Measurements from ENCODE around the gene CDHR1.

CDHR1 gene

DNA sequence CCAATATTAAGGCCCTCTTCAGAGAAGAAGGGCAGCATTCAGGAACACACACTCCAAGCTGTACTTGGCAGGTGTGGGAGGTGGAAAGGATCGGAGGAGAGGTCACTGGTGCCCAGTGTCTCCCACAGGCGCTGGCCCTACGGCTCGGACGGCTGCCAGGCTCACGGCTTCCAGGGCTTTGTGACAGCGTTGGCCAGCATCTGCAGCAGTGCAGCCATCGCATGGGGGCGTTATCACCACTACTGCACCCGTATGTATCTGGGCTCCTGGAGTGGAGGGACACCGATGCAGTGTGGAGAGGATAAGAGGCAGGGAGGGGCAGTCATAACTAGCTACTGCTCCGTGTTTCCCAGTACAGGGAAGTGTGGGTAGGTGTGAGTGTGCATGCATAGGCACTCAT, 54.5 kb downstream of the CDHR1 start:
- Mint-ChIP-seq H3K36me3 (ENCODE audit: insufficient read depth) (no peaks in the 10 kb centered on the region), H3K9me3 (no peaks in the 10 kb centered on the region), H3K4me1 (no peaks in the 10 kb centered on the region), H3K27ac (ENCODE audit: low read depth) (no peak overlapping the region), H3K27me3 (peaks cover 14% of the 10 kb centered on the region), H3K4me3 (no peak overlapping the region)
- ATAC-seq (replicated peaks; ENCODE audit: extremely low read depth, poor library complexity, severe bottlenecking) = no peak
- no peak for DNase-seq (ENCODE audit: low spot score in 2 of 2)

DNA sequence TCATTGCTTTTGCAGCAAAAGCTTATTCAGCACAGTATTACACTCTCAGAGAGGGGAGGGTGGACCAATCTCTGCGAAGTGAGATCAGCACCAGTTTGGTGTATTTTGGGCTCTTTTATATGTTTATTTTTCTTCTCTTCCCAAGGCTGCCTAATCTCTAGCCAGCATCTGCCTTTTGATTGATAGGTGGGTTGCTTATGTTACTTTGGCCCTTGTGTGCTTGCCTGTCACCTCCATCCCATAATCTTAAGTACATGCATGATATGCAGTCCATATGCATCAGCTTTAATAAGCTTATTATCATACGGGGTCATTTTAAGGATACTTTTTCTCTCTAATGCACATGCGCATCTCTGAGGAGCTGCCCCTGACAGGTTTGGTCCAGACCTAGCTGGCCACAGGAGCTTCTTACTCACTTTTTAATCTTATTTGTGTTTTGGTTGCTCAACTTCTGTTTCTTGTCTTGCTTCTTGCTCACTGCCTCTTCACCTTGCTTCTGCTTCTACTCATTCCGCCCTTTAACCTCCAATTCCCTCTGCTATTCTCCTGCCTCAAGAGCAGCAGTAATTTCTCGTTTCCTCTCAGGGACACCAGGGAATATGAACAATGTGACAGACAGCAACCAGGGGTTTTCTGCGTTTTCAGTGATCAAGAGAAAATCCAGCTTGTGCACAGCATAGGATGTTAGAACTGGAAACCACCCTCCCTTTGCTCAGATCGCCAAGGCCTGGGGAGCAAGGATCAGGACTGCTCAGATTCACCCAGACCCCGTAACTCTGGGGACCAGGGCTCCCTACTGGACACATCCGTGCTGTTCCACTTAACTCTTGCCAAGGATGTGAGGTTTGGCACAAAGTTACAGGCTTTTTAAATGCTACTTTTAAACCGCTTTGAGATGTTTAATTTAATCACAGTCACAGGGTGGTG, 60.5 kb downstream of the CDHR1 start:
- DNase-seq (ENCODE audit: low spot score in 2 of 2) (no peak), ATAC-seq (replicated peaks; ENCODE audit: extremely low read depth, poor library complexity, severe bottlenecking) (no peak)
- peaks cover 27% of the 10 kb centered on the region for H3K27me3 Mint-ChIP-seq
- H3K4me3 Mint-ChIP-seq = no peak overlapping the region
- no peaks in the 10 kb centered on the region for H3K4me1 Mint-ChIP-seq
- H3K27ac Mint-ChIP-seq (ENCODE audit: low read depth) = no peak overlapping the region
- H3K9me3 Mint-ChIP-seq = no peaks in the 10 kb centered on the region
- no peaks in the 10 kb centered on the region for H3K36me3 Mint-ChIP-seq (ENCODE audit: insufficient read depth)

DNA sequence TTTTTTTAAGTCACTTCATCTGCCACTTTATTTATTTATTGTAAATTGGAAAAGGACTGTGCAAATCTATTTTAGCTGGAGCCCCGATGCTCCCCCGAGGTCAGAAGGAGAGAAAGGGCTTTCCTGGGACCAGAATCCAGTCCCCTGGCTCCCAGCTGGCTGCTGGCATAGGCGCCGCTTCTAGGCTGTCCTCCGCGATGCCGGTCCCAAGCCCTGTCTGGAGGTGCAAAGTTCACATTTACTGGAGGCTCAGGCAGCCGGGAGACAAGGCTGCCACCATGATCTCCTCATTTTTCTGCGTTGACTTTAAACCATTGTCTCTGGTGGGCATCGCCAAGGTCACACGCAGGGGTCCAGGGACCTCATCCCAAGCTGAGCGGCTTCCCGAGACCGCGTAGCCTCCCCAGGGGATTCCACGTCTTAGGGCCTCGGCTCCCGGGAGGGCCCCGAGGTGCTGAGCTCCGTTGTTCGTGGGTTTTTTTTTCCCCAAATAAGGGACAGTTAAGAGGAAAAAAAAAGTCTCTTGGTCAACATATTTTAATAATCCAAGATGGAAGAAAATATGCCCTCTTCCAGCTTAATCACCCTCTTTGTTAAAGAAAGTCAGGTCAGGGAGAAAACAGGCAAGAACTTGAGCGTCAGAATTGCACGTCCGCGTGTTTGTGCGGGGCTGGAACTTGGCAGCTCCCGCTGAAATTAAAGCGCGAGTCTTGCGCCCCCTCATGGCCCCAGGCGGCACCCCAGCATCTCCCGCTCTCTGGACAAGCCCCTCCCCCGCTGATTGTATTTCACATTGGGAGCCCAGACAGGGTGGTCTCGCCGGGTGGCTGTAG, 62.4 kb downstream of the CDHR1 start:
- Mint-ChIP-seq H3K4me1 (no peaks in the 10 kb centered on the region), H3K36me3 (ENCODE audit: insufficient read depth) (no peaks in the 10 kb centered on the region), H3K27ac (ENCODE audit: low read depth) (no peak overlapping the region), H3K9me3 (no peaks in the 10 kb centered on the region), H3K27me3 (peaks cover 41% of the 10 kb centered on the region), H3K4me3 (no peak overlapping the region)
- ATAC-seq (replicated peaks; ENCODE audit: extremely low read depth, poor library complexity, severe bottlenecking) (no peak), DNase-seq (ENCODE audit: low spot score in 2 of 2) (no peak)

DNA sequence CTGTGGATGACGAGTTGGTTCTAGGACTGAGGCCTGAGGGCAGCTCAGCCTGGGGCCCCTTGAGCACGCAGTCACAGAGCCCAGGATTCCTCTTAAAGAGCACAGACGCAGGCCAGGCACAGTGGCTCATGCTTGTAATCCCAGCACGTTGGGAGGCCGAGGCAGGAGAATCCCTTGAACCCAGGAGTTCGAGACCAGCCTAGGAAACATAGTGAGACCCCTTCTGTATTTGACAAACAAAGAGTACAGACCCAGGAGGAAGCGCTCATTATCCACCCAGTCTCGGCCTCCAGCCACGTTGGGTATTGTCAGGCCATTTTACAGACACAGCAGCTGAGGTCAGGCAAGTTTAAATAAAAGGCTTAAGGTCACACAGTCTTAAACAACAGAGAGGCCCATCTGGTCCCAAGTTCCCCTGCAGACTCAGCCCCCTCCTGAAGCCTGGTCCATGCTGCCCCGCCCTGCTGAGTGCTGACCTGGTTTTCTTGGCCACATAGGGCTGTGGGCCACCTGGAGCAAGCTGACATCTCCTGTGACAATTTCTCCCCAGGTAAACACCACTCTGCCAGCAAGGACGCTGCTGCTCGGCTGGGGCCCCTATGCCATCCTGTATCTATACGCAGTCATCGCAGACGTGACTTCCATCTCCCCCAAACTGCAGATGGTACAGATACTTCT, 63.1 kb downstream of the CDHR1 start:
- DNase-seq (ENCODE audit: low spot score in 2 of 2) (no peak), ATAC-seq (replicated peaks; ENCODE audit: extremely low read depth, poor library complexity, severe bottlenecking) (no peak)
- Mint-ChIP-seq H3K4me1 (no peaks in the 10 kb centered on the region), H3K27me3 (peaks cover 48% of the 10 kb centered on the region), H3K9me3 (no peaks in the 10 kb centered on the region), H3K27ac (ENCODE audit: low read depth) (no peak overlapping the region), H3K36me3 (ENCODE audit: insufficient read depth) (no peaks in the 10 kb centered on the region), H3K4me3 (no peak overlapping the region)

DNA sequence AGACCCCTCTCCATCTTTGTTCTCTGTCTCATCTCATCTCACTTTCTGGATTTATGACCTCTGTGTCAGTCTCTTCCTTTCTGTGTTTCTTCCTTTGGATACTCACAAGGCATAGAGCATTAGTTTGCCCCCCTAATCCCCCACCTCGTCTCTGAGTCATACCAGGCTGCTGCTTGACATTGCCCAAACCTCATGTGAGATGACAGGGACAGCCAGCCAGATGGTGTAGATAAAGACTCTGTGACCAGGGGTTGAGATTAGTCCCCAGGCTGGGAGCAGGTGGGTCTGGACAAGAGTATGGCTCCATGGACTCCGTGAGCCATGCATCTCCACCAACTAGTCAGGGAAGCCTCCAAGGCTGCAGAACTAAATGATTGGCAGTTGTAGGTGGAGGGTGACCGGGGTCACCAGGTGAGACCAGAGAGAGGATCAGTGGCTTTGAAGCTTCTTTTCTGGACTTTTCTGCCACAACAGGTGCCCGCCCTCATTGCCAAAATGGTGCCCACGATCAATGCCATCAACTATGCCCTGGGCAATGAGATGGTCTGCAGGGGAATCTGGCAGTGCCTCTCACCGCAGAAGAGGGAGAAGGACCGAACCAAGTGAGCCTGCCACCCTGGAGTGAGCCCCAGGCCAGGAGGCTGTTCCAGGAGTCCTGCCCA, 63.8 kb downstream of the CDHR1 start:
- no peak overlapping the region for H3K4me3 Mint-ChIP-seq
- no peaks in the 10 kb centered on the region for H3K36me3 Mint-ChIP-seq (ENCODE audit: insufficient read depth)
- no peaks in the 10 kb centered on the region for H3K4me1 Mint-ChIP-seq
- ATAC-seq (replicated peaks; ENCODE audit: extremely low read depth, poor library complexity, severe bottlenecking) = no peak
- H3K27ac Mint-ChIP-seq (ENCODE audit: low read depth) = no peak overlapping the region
- H3K9me3 Mint-ChIP-seq = no peaks in the 10 kb centered on the region
- peaks cover 55% of the 10 kb centered on the region for H3K27me3 Mint-ChIP-seq
- no peak for DNase-seq (ENCODE audit: low spot score in 2 of 2)

DNA sequence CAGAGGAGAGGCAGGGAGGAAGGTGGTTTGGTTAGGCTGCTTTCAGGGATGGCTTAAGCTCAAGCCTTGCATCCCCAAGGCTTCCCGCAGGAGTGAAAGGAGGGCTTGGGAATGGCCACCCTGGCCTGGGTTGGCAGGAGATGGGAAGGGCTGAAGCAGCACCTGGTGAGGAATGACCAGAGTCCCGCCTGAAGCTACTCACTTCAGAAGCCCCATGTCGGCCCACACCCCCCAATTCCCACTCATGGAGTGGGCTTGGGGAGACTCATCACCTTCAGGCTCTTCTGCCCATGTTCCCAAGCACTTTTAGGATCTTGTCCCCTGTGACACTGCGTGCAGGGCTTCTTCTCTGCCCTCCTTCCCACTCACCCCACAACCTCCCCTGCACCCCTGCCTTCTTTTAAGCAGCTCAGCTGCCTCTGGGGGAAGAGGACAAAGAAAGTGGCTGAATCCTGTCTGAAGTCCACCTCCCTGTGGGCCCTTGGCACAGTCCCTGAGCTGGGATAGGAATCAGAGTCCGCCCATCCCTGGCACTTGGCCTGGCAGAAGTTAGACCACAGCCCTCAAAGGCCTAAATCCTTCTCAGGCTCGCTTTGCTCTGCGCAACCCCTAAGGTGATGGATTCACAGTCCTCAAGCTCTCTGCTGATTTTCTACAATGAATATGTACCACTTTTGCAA, 67.0 kb downstream of the CDHR1 start:
- H3K27me3 Mint-ChIP-seq = peaks cover 73% of the 10 kb centered on the region
- H3K4me1 Mint-ChIP-seq = no peaks in the 10 kb centered on the region
- no peak for DNase-seq (ENCODE audit: low spot score in 2 of 2)
- H3K9me3 Mint-ChIP-seq = no peaks in the 10 kb centered on the region
- H3K4me3 Mint-ChIP-seq = no peak overlapping the region
- no peak overlapping the region for H3K27ac Mint-ChIP-seq (ENCODE audit: low read depth)
- no peaks in the 10 kb centered on the region for H3K36me3 Mint-ChIP-seq (ENCODE audit: insufficient read depth)
- ATAC-seq (replicated peaks; ENCODE audit: extremely low read depth, poor library complexity, severe bottlenecking) = no peak

DNA sequence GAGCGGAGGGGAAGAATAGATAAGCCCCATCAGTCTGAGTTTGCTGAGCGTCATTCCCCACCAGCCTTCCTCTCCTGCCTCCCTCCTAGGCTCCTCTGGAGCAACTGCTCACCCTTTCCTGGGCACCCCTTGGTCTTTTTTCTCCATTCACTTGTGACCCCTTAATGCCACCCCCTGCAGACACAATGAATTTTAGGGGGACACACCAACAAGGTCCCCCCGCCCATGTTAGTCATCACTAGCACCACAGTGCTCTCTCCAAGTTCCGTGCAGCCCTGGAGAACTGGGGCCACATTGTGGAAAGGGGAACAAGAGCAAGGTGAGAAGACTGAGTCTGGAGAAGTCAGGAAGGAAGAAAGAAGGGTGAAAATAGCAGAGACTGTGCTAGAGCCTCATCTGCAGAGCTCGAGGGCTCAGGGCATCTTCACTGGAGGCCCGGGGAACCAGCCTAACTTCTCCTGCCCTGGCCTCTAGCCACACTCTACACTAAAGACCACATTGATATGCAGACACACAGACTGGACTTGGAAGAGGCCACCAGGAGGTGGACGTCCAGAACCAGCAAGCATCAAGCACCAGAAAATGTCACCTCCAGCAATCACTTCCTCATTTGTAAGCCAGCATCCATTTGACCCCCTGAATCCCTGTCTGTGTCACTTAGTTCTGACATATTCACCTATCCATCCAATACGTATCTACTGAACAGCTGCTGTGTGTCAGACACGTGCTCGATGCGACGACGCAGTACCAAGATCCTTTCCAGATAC, 68.0 kb downstream of the CDHR1 start:
- Mint-ChIP-seq H3K27ac (ENCODE audit: low read depth) (no peak overlapping the region), H3K4me1 (no peaks in the 10 kb centered on the region), H3K27me3 (peaks cover 66% of the 10 kb centered on the region), H3K36me3 (ENCODE audit: insufficient read depth) (no peaks in the 10 kb centered on the region), H3K4me3 (no peak overlapping the region), H3K9me3 (no peaks in the 10 kb centered on the region)
- ATAC-seq (replicated peaks; ENCODE audit: extremely low read depth, poor library complexity, severe bottlenecking) (no peak), DNase-seq (ENCODE audit: low spot score in 2 of 2) (no peak)

DNA sequence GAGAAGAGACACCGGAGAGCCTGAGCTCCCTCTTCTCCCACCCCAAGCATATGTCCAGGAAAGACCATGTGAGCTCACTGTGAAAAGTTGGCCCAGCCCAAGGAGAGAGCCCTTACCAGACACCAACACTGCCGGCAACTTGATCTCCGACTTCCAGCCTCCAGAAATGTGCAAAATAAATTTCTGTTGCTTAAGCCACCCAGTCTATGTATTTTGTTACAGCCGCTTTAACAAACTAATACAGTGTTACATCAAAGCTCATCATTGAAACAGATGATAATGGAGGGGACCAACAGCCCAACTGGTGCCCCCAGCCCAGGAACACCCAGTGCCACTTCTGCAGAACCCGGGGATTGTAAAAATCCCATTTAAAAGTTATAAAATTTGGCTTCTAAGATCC, 69.4 kb downstream of the CDHR1 start:
- no peak for ATAC-seq (replicated peaks; ENCODE audit: extremely low read depth, poor library complexity, severe bottlenecking)
- no peak for DNase-seq (ENCODE audit: low spot score in 2 of 2)
- H3K27ac Mint-ChIP-seq (ENCODE audit: low read depth) = no peak overlapping the region

DNA sequence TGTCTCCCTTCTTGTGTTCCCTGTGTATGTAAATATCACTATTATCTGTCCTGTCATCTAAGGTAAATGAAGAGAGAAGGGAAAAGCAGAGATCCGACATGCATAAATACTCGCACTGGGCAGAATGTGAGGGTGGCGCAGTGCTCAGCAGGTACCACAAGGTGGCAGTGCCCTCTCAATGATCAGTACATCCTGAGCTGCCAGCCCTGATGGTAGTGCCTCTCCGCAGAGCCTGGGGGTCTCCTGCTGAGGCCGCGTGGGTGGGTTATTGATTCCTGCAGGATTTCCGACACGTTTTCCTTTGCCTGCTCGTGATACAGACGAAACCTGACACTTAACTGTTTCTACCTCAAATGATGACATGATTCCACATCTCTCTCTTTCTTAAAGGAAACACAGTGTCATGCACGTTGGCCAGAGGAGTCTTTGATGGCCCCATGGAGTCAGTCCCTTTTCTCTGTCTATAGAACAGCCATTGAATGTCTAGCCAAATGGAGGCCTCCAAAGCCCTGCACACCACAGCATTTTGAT, 70.3 kb downstream of the CDHR1 start:
- peaks cover 1% of the 10 kb centered on the region for H3K36me3 Mint-ChIP-seq (ENCODE audit: insufficient read depth)
- no peak overlapping the region for H3K27ac Mint-ChIP-seq (ENCODE audit: low read depth)
- H3K9me3 Mint-ChIP-seq = no peaks in the 10 kb centered on the region
- no peak overlapping the region for H3K4me3 Mint-ChIP-seq
- DNase-seq (ENCODE audit: low spot score in 2 of 2) (peak; percentile 59 to 64), ATAC-seq (replicated peaks; ENCODE audit: extremely low read depth, poor library complexity, severe bottlenecking) (peak; percentile 74)
- peaks cover 56% of the 10 kb centered on the region for H3K27me3 Mint-ChIP-seq
- peaks cover 5% of the 10 kb centered on the region for H3K4me1 Mint-ChIP-seq

More for the DNA sequence above, 69.4 kb downstream of the CDHR1 start:
- H3K27me3 Mint-ChIP-seq = peaks cover 64% of the 10 kb centered on the region
- H3K4me3 Mint-ChIP-seq = no peak overlapping the region
- peaks cover 1% of the 10 kb centered on the region for H3K36me3 Mint-ChIP-seq (ENCODE audit: insufficient read depth)
- H3K4me1 Mint-ChIP-seq = peaks cover 5% of the 10 kb centered on the region
- no peaks in the 10 kb centered on the region for H3K9me3 Mint-ChIP-seq

DNA sequence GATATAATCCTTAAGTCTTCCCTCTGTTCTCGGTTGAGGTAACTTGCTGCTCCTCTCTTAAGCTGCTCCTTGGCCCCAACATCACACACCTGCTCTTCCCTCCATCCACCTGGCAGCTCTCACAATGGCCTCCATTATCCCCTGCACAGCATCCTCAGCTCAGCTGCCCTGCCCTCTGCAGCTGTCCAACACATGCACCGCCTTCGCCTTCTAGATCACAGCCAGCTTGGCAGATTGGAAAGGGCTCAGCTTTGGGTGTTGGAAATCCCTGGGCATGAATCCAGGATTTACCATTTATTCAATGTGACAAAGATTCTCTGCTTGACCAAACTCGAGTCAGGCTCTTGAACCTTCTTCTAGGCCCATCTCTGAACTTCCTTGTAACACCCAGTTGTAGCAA, 71.1 kb downstream of the CDHR1 start:
- peaks cover 49% of the 10 kb centered on the region for H3K27me3 Mint-ChIP-seq
- ATAC-seq (replicated peaks; ENCODE audit: extremely low read depth, poor library complexity, severe bottlenecking) = no peak

DNA sequence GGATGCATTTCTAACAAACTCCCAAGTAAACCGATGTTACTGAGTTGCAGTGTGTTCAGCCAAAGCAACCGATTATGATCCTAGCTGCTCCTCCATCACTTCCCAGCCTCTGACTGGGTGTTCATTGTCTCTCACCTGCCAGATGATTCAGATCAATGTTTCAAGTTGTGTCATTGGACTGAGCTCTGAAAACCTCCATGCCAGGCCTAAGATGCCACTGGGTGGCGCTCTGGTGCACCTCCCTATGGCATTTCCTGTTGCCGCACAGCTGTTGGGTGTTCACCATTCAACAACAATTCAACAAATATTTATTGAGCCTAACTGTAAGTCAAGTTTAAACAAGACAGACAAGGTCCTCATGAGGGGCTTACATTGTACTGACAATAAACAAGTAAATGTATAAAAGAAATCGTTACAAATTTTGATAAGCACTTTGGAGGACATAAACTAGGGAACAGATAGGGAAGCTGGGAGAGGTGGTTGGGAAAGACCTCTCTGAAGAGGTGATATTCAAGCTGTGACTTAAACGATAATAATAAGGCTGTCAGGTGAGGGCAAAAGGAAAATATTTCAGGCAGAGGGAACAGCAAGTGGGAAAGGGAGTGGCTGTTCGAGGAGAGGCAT, 73.3 kb downstream of the CDHR1 start:
- no peak overlapping the region for H3K27ac Mint-ChIP-seq (ENCODE audit: low read depth)
- DNase-seq (ENCODE audit: low spot score in 2 of 2) (peak; percentile 57 to 58), ATAC-seq (replicated peaks; ENCODE audit: extremely low read depth, poor library complexity, severe bottlenecking) (peak; percentile 78)
- peaks cover 1% of the 10 kb centered on the region for H3K36me3 Mint-ChIP-seq (ENCODE audit: insufficient read depth)
- peaks cover 5% of the 10 kb centered on the region for H3K4me1 Mint-ChIP-seq
- H3K27me3 Mint-ChIP-seq = peaks cover 32% of the 10 kb centered on the region
- no peak overlapping the region for H3K4me3 Mint-ChIP-seq
- H3K9me3 Mint-ChIP-seq = no peaks in the 10 kb centered on the region

More for the DNA sequence above, 71.1 kb downstream of the CDHR1 start:
- DNase-seq (ENCODE audit: low spot score in 2 of 2) = no peak
- H3K36me3 Mint-ChIP-seq (ENCODE audit: insufficient read depth) = peaks cover 1% of the 10 kb centered on the region
- no peak overlapping the region for H3K4me3 Mint-ChIP-seq
- H3K4me1 Mint-ChIP-seq = peaks cover 5% of the 10 kb centered on the region
- H3K27ac Mint-ChIP-seq (ENCODE audit: low read depth) = no peak overlapping the region
- H3K9me3 Mint-ChIP-seq = no peaks in the 10 kb centered on the region
